DND-41 (cell line): ENCODE measurements around the gene ANKMY2.
"Not testable (repeated sequence)": the region's sequence is repeated elsewhere in the genome, so short reads cannot be mapped to it uniquely, and the experiment has no call there.

Source experiments
- ATAC-seq: fragments of 200-7000 bp; cut with Tn5 transposase; 3 replicates; pipeline ENCODE4 v1.9.1; 2021; ENCODE audit warnings: low read depth; ENCODE audit not compliant: insufficient read depth
- DNase-seq: peaks from one replicate; pipeline ENCODE4 v3.0.0-alpha.2; 2020
- H2AFZ ChIP-seq: 2 replicates; pipeline ENCODE4 v1.6.0; 2012; ENCODE audit warnings: low read depth, low read length
- H3K27ac ChIP-seq: 2 replicates; pipeline ENCODE4 v1.5.1; 2012; ENCODE audit warnings: low read length, inconsistent platforms
- H3K27me3 ChIP-seq: fragments of 200-600 bp; sonication (generic); 2 replicates; pipeline ENCODE4 v1.6.0; 2012; ENCODE audit warnings: low read length, mild to moderate bottlenecking, inconsistent platforms; ENCODE audit not compliant: insufficient read depth, poor library complexity
- H3K36me3 ChIP-seq: 2 replicates; pipeline ENCODE4 v1.5.1; 2012; ENCODE audit warnings: low read length, inconsistent platforms; ENCODE audit not compliant: insufficient read depth
- H3K4me1 ChIP-seq: 2 replicates; pipeline ENCODE4 v1.5.1; 2012; ENCODE audit warnings: mild to moderate bottlenecking, low read length; ENCODE audit not compliant: insufficient read depth
- H3K4me2 ChIP-seq: 2 replicates; pipeline ENCODE4 v1.6.0; 2012; ENCODE audit warnings: mild to moderate bottlenecking, moderate library complexity, low read length, inconsistent platforms; ENCODE audit not compliant: insufficient read depth
- H3K4me3 ChIP-seq, 2 experiments: fragments of 200-600 bp in 1 of 2; shearing (Covaris generic) in 1 of 2; 2 replicates each; pipeline ENCODE4 v1.5.1; 2012 to 2016; ENCODE audit warnings: inconsistent platforms in 2 of 2, low read length in 2 of 2, mild to moderate bottlenecking in 2 of 2, low read depth in 1 of 2, moderate library complexity in 1 of 2
- H3K79me2 ChIP-seq: 2 replicates; pipeline ENCODE4 v1.6.0; 2012; ENCODE audit warnings: low read length, inconsistent platforms; ENCODE audit not compliant: insufficient read depth
- H3K9ac ChIP-seq: 2 replicates; pipeline ENCODE4 v1.6.0; 2012; ENCODE audit warnings: low read depth, mild to moderate bottlenecking, inconsistent platforms, low read length, moderate library complexity
- H3K9me3 ChIP-seq: 2 replicates; pipeline ENCODE4 v1.5.1; 2012; ENCODE audit warnings: low read length, moderate library complexity, mild to moderate bottlenecking, inconsistent platforms; ENCODE audit not compliant: insufficient read depth, severe bottlenecking
- H4K20me1 ChIP-seq: 2 replicates; pipeline ENCODE4 v1.6.0; 2012; ENCODE audit warnings: low read length; ENCODE audit not compliant: insufficient read depth
- CTCF ChIP-seq: IDR thresholded peaks from 2 replicates; pipeline ENCODE4 v1.5.1; 2012; ENCODE audit warnings: borderline replicate concordance, low read length, moderate library complexity, mild to moderate bottlenecking; ENCODE audit not compliant: poor library complexity, severe bottlenecking; ENCODE audit errors: extremely low read depth
- EZH2 ChIP-seq: IDR thresholded peaks from 3 replicates; pipeline ENCODE4 v1.6.1; 2012; ENCODE audit warnings: borderline replicate concordance, low read depth, mild to moderate bottlenecking, moderate library complexity, low read length, inconsistent platforms; ENCODE audit not compliant: severe bottlenecking

Gene ANKMY2

DNA sequence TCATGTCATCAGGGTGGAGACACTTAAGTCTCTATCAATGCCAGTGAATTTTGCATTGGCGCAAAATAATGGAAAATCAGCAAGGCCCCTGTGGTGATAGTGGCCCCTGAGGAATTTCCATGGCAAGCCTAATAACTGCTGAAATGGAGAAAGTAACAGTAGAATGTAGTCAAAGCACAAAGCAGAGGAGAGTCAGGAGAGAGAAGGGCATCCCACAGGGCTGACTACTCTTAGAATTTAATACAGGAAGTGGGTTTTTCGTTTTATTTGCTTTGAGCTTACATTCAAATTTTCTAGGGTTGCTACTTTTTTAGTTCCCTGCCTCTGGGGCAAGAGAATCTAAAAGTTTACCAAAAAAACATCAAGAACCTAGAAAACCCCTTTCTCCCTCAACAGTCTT is 39.4 kb upstream of the ANKMY2 start:
- Histone ChIP-seq H3K27ac (peak overlapping the region; percentile 18; the same call in 1 of the 2 replicates), H3K4me2 (no peak overlapping the region), H3K9me3 (no peaks in the 10 kb centered on the region), H3K79me2 (no peaks in the 10 kb centered on the region), H3K4me1 (peaks cover 8% of the 10 kb centered on the region), H3K36me3 (peaks cover 65% of the 10 kb centered on the region; the same call in 1 of the 2 replicates), H3K27me3 (no peaks in the 10 kb centered on the region), H2AFZ (no peak overlapping the region), H3K4me3 (no peak overlapping the region), H3K9ac (no peak overlapping the region), H4K20me1 (no peaks in the 10 kb centered on the region)
- DNase-seq (no peak), ATAC-seq (peak; percentile 78; the same call in 2 of the 3 replicates)
- no peak for TF ChIP-seq CTCF
- TF ChIP-seq EZH2: no peak

DNA sequence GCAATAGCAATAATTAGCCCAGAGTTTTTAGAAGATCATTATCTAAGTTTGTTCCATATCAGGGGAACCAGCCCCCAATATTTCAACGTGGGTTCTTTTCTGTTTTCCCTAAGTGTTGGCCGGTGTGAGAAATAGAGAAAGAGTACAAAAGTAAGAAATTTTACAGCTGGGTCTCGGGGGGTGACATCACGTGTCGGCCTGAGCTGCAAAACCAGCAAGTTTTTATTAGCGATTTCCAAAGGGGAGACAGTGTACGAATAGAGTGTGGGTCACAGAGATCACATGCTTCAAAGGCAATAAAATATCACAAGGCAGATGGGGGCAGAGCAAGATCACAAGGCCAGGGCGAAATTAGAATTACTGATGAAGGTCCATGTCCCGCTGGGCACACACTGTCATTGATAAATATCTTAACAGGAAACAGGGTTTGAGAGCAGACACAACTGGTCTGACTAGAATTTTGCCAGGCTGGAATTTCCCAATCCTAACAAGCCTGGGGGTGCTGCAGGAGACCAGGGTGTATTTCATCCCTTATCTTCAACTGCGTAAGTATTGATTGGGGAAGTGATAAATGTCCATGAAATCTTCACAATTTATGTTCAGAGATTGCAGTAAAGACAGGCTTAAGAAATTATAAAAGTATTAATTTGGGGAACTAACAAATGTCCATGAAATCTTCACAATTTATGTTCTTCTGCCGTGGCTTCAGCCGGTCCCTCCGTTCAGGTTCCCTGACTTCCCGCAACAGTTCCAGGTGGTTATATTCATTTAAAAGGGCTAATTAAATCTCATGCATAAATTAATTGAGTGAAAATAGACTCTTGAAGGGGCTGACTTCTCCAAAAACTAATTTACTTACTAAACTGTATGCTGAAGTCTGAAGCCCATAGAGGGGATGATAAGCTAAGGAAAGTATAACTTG is 33.4 kb upstream of the ANKMY2 start:
- H3K27ac ChIP-seq, ATAC-seq, DNase-seq, H3K9me3 ChIP-seq, H3K4me3 ChIP-seq, H3K27me3 ChIP-seq, H2AFZ ChIP-seq, H3K9ac ChIP-seq, H3K4me1 ChIP-seq, H3K4me2 ChIP-seq, H3K79me2 ChIP-seq, H4K20me1 ChIP-seq: not testable (repeated sequence)
- H3K36me3 ChIP-seq: peaks cover 79% of the 10 kb centered on the region

GRCh38 chr7:16677978-16678494 is 32.5 kb upstream of the ANKMY2 start:
- no peak for ATAC-seq
- Histone ChIP-seq H3K27ac (no peak overlapping the region), H3K9ac (no peak overlapping the region), H3K4me1 (no peaks in the 10 kb centered on the region), H2AFZ (no peak overlapping the region), H3K79me2 (no peaks in the 10 kb centered on the region), H3K36me3 (peaks cover 71% of the 10 kb centered on the region), H3K9me3 (no peaks in the 10 kb centered on the region), H3K4me2 (no peak overlapping the region), H3K4me3 (no peak overlapping the region), H3K27me3 (no peaks in the 10 kb centered on the region), H4K20me1 (no peaks in the 10 kb centered on the region)
- TF ChIP-seq CTCF: no peak
- no peak for TF ChIP-seq EZH2
- DNase-seq: no peak

DNA sequence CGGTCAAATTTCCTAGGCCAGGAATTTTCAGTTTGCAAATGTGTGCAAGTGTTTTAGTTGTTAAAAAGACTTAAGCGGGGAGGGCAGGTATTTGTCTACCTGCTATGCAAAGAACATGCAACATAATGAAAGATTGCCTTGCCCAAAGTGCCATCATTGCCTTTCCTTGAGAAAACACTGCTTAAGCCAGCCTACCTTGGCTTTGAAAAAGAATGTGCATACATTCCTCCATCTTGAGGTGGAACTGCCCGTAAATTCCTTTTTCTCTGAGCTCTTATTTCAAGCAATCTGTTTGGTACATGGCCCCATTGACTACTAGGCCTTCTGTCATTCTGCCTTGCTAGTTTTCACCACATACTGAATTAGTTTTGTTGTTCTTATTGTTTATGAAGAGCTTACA is 29.7 kb upstream of the ANKMY2 start:
- no peaks in the 10 kb centered on the region for H3K9me3 ChIP-seq
- H3K9ac ChIP-seq: no peak overlapping the region
- H3K27me3 ChIP-seq: no peaks in the 10 kb centered on the region
- no peak overlapping the region for H3K4me2 ChIP-seq
- no peak for TF ChIP-seq CTCF
- no peak for TF ChIP-seq EZH2
- H3K27ac ChIP-seq: no peak overlapping the region
- peaks cover 59% of the 10 kb centered on the region for H3K36me3 ChIP-seq
- no peak overlapping the region for H3K4me3 ChIP-seq
- peaks cover 23% of the 10 kb centered on the region; the same call in 1 of the 2 replicates for H3K79me2 ChIP-seq
- no peaks in the 10 kb centered on the region for H3K4me1 ChIP-seq
- ATAC-seq (no peak), DNase-seq (no peak)
- no peaks in the 10 kb centered on the region; the same call in 1 of the 2 replicates for H4K20me1 ChIP-seq
- H2AFZ ChIP-seq: no peak overlapping the region
